HG02642 (cell line): ENCODE data around the gene CYP24A1.

ENCODE experiments used
- ATAC-seq: cut with Tn5 transposase; IDR thresholded peaks from one replicate; pipeline ENCODE4 v1.9.1; 2021; ENCODE audit warnings: mild to moderate bottlenecking; ENCODE audit not compliant: unreplicated experiment, poor library complexity

CYP24A1 gene

GRCh38 chr20:54173653-54174456 lies at the start of gene CYP24A1:
TSS of gene CYP24A1 (minus strand) at chr20:54173986. CDS start at chr20:54173579, 407 bp downstream.
- ATAC-seq = no peak

DNA sequence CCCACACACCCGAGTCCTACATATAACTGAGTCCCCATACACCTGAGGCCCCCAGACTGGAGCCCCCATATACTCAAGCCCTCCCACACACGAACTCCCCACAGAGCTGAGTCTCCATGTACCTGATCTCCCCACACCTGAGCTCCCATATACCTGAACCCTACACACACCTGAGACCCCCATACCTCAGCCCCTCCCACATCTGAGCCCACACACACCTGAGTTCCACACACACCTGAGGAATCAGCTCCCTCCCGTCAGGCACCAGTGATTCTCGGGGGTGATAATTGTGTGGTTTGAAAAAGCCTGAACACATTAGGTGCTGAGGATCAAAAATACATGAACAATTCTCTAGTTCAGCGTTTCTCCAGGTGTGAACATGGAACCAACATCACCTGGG lies 49.5 kb upstream of the CYP24A1 start:
- no peak for ATAC-seq

GRCh38 chr20:54221996-54222890 lies 48.5 kb upstream of the CYP24A1 start:
- ATAC-seq = no peak

DNA sequence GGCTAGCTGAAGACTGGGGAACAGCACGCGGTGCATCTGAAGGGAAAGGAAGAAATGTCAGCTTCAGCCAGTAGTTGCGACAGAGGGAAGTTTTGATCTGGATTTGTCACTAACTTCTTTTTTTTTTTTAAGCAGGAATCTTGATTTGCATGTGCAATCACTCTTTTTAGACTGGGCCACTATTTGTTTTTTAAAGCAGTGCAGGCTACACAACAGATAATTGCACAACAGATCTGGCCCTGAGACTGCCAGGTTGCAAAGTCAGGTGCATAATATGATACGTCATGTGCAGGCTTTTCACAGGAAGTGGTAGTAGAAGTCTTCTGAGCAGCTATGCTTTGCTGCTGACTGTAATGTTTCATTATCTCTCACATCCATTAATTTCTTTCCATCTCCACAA lies 47.6 kb upstream of the CYP24A1 start:
- no peak for ATAC-seq

- ATAC-seq = no peak
Measured at GRCh38 chr20:54220722-54221121, 46.9 kb upstream of the CYP24A1 start.

GRCh38 chr20:54219751-54220426 lies 46.1 kb upstream of the CYP24A1 start:
- no peak for ATAC-seq

DNA sequence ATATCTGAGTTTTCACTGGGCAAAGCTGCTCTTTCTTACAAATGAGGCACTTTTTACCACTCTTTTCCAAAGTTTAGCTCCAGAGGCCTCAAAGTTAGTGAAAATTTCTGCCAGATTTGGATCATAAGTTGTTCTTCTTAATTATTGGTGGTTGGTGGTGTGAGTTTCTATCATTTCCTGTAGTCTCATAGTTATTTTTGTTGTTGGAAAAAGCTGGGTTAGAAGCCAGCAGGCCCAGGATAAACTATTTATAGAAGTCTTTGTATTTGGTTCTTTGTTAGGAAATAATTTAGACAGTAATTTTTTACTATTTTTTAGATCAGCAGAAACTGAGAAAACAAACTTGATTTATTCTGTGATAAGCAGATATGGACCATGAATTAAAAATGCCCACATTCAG lies 44.7 kb upstream of the CYP24A1 start:
- no peak for ATAC-seq

- no peak for ATAC-seq
Measured at GRCh38 chr20:54217762-54218161, 44.0 kb upstream of the CYP24A1 start.

DNA sequence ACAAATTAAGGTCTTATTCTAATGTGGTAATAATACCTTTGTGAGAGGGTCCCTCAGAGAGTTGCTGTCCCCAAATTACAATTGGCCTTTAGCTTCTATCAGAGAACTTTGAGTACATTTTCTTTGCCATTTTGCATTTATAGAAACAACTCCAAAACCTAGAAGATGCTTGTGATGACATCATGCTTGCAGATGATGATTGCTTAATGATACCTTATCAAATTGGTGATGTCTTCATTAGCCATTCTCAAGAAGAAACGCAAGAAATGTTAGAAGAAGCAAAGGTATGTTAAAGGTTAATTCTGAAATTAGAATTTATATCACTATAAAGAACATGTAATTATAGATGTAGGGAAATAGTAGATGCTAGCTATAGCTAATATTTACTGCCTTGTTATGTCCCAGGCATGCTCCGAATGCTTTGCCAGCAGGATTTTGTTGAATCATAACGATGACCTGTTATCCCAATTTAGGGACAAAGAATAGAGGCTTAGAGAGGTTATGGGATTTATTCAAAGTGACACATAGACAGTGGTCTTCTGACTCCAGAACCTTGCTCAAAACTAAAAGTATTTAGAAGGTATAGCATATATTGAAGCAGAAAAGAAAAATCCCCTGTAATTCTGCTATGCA lies 41.5 kb upstream of the CYP24A1 start:
- no peak for ATAC-seq

DNA sequence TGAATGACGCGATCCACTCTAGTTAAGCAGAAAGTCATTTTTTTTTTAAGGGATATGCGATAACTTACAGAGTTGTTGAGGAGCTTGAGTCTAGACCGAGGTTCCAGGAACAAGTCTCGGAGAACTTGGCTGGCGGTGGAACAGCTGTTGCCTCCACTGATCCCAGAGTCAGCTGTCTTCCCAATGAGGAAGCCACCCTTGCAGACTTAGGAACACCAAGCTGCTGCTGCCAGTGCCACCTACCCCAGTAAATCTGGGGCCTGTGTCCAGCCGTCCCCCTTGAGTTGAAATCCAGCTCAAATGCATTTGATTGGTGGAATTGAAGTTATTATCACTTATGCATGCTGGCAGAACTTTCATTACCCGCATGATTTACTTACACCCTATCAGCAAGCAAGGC lies 40.8 kb upstream of the CYP24A1 start:
- no peak for ATAC-seq

DNA sequence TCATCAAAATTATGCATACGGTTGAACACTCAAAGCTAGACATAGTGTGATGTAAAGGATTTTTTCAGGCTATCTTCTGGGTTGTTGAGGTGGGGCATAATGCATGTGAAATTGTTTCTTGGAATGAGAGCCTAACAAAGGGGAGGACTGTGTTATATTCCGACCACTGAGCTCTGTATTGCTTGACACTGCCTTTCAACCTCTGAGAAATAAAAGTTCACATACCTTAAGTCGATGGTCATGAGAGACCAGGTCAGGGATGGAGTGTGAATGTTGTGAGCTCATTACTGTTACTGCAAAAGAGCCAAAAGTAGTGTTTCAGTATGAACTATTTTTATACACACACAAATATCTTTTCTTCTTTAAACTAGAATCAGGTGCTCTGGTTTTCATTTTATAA lies 39.1 kb upstream of the CYP24A1 start:
- ATAC-seq = no peak

- ATAC-seq = no peak
Measured at GRCh38 chr20:54212226-54212625, 38.4 kb upstream of the CYP24A1 start.

- no peak for ATAC-seq
Measured at GRCh38 chr20:54209216-54209813, 35.5 kb upstream of the CYP24A1 start.

GRCh38 chr20:54208548-54209176 lies 34.9 kb upstream of the CYP24A1 start:
- peak; percentile 5 for ATAC-seq

DNA sequence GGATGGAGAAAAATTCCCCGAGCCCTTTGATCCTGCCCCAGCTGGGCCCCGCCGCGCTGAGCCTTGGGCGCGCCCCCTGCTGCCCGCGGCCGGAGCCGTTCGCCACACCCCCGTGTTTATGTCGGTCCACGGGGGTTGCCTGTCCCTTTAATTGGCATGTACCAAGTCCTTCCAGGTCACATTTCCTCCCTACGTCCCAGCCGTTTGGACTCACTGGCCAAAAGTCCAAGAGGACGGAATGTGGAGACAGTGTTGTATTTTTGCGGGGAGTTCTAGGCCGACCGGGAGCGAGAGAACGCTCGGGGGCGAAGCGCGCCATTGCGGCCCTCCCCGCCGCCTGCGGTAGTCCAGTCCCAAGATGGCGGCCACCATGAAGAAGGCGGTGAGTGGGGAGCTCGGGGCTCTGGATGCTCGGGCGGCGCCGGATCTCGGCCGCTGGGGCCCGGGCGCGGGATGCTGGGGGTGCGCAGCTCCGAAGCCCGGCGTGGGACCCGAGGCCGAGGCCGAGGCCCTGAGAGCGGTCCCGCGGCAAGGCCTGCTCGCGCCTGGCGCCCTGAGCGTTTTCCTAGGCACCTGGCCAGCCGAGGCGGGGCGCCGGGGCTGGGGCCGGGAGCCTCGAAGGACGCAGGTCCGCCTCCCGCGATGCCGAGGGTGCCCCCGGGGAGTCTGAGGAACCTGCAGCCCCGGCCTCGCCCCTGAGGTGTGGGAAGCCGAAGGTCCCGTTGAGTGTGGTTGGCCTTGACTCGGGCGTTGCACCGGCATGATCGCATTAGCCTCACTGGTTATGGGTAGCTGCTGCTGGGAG lies 34.2 kb upstream of the CYP24A1 start, which contains the start of gene PFDN4:
PFDN4 (plus strand) TSS at position 345 of the 805 bp plus-strand sequence; CDS start at position 359, 14 bp downstream.
- ATAC-seq = peak; percentile 98

- no peak for ATAC-seq
Measured at GRCh38 chr20:54207053-54207742, 33.4 kb upstream of the CYP24A1 start.

- ATAC-seq = no peak
Measured at GRCh38 chr20:54205450-54205849, 31.7 kb upstream of the CYP24A1 start.

GRCh38 chr20:54204481-54204880 lies 30.7 kb upstream of the CYP24A1 start:
- ATAC-seq = no peak
